AG04450 (cell line): ENCODE measurements around the gene CCDC124. TPM values are rescaled to one million over a fixed set of nuclear protein-coding genes. Genes with fewer than 3 reads are reported as not detected.
A peak's percentile ranks its signal among the peaks of the same experiment; 100 is the strongest.

ENCODE experiments used
- CTCF ChIA-PET: fragments of 300-600, 350-600 bp; formaldehyde crosslinking; extraction: SDS; loops from one replicate; lab custom pipeline; 2022; ENCODE audit warnings: antibody characterized with exemption, inconsistent platforms; lab: Charles Lee
- POLR2A ChIA-PET: fragments of 350-600 bp; formaldehyde crosslinking; extraction: SDS; loops from one replicate; lab custom pipeline; 2021; ENCODE audit warnings: antibody characterized with exemption, inconsistent platforms; lab: Yijun Ruan, JAX
- DNase-seq: peaks from one replicate; pipeline ENCODE4 v3.0.0-alpha.2; 2011; ENCODE audit warnings: low read depth, low spot score
- H3K27ac ChIP-seq: one replicate; pipeline ENCODE4 v1.5.1; 2012; ENCODE audit warnings: low read depth, low read length, control low read depth
- H3K27me3 ChIP-seq: one replicate; pipeline ENCODE4 v1.6.0; 2012; ENCODE audit warnings: low read length; ENCODE audit not compliant: control insufficient read depth, insufficient read depth
- H3K4me3 ChIP-seq: 2 replicates; pipeline ENCODE4 v1.5.1; 2011; ENCODE audit warnings: mild to moderate bottlenecking, low read depth, low read length, control low read depth
- H3K9me3 ChIP-seq: 2 replicates; pipeline ENCODE4 v1.5.1; 2012; ENCODE audit warnings: low read length; ENCODE audit not compliant: control insufficient read depth, insufficient read depth
- CTCF ChIP-seq: IDR thresholded peaks from 2 replicates; pipeline ENCODE4 v1.5.1; 2011; ENCODE audit warnings: low read depth, low read length, control low read depth, inconsistent platforms
- polyA plus RNA-seq: library from polyadenylated mRNA; depleted of rRNA; stranded (reverse); fragments of >200 nt; gene quantifications from 2 replicates; pipeline ENCODE4 v1.2.3, GENCODE V29; 2011

CCDC124 gene
- polyA plus RNA-seq, 1 experiment: 36.0 TPM

GRCh38 chr19:17942582-17943273 is 9.9 kb downstream of the CCDC124 start:
- DNase-seq: no peak
- TF ChIP-seq CTCF: no peak
- H3K27me3 ChIP-seq: no peaks in the 10 kb centered on the region
- H3K27ac ChIP-seq: no peak overlapping the region
- H3K4me3 ChIP-seq: no peak overlapping the region
- CTCF ChIA-PET: interaction anchor here (0.6 to 6.7 kb wide), 3 partner anchors 54 to 115 kb away, joined by 3 to 84 read pairs (median 12); no protein-coding TSS in a partner anchor
- H3K9me3 ChIP-seq: no peaks in the 10 kb centered on the region; the same call in 1 of the 2 replicates
- POLR2A ChIA-PET: interaction anchor here (1.1 kb wide), 1 partner anchor 10 kb away, joined by 3 read pairs; the partner anchor contains the start of gene CCDC124

- CTCF ChIA-PET: interaction anchor here (1.4 to 6.7 kb wide), 2 partner anchors 53 to 85 kb away, joined by 12 to 84 read pairs; no protein-coding TSS in a partner anchor
- Histone ChIP-seq H3K27me3 (no peaks in the 10 kb centered on the region), H3K27ac (peak overlapping the region; percentile 39), H3K9me3 (no peaks in the 10 kb centered on the region; the same call in 1 of the 2 replicates), H3K4me3 (no peak overlapping the region)
- TF ChIP-seq CTCF: no peak
- POLR2A ChIA-PET: interaction anchor here (1.1 kb wide), 1 partner anchor 11 kb away, joined by 3 read pairs; the partner anchor contains the start of gene CCDC124
- DNase-seq: no peak
Measured at GRCh38 chr19:17943274-17944221, 10.7 kb downstream of the CCDC124 start.

GRCh38 chr19:17944301-17944700 is 11.5 kb downstream of the CCDC124 start:
- no peak for TF ChIP-seq CTCF
- ChIA-PET POLR2A (no interaction called here), CTCF (interaction anchor here (6.7 kb wide), 1 partner anchor 52 kb away, joined by 84 read pairs; no protein-coding TSS in a partner anchor)
- Histone ChIP-seq H3K4me3 (no peak overlapping the region), H3K27ac (peak overlapping the region; percentile 39), H3K9me3 (no peaks in the 10 kb centered on the region; the same call in 1 of the 2 replicates), H3K27me3 (peaks cover 5% of the 10 kb centered on the region)
- DNase-seq: peak; percentile 77

GRCh38 chr19:17946965-17947784 is 14.4 kb downstream of the CCDC124 start:
- H3K4me3 ChIP-seq: peak overlapping the region; percentile 61
- no peaks in the 10 kb centered on the region; the same call in 1 of the 2 replicates for H3K9me3 ChIP-seq
- peak overlapping the region; percentile 47 for H3K27ac ChIP-seq
- no peak for TF ChIP-seq CTCF
- ChIA-PET CTCF (interaction anchor here (0.6 to 6.7 kb wide), 8 partner anchors 8 to 120 kb away, joined by 3 to 84 read pairs (median 5); no protein-coding TSS in a partner anchor), POLR2A (interaction anchor here (0.6 to 1.0 kb wide), 4 partner anchors 9 to 394 kb away, joined by 3 to 8 read pairs (median 6); partner anchors contain the start of gene CCDC124)
- H3K27me3 ChIP-seq: peaks cover 31% of the 10 kb centered on the region
- DNase-seq: no peak
